AG04450 (cell line): Measurements from ENCODE around the gene FBXL17. TPM values are rescaled to one million over a fixed set of nuclear protein-coding genes. Genes with fewer than 3 reads are reported as not detected.
A peak's percentile ranks its signal among the peaks of the same experiment; 100 is the strongest.

Source experiments
- CTCF ChIA-PET: fragments of 300-600, 350-600 bp; formaldehyde crosslinking; extraction: SDS; loops from one replicate; lab custom pipeline; 2022; ENCODE audit warnings: antibody characterized with exemption, inconsistent platforms; lab: Charles Lee
- POLR2A ChIA-PET: fragments of 350-600 bp; formaldehyde crosslinking; extraction: SDS; loops from one replicate; lab custom pipeline; 2021; ENCODE audit warnings: antibody characterized with exemption, inconsistent platforms; lab: Yijun Ruan, JAX
- DNase-seq: peaks from one replicate; pipeline ENCODE4 v3.0.0-alpha.2; 2011; ENCODE audit warnings: low read depth, low spot score
- H3K27ac ChIP-seq: one replicate; pipeline ENCODE4 v1.5.1; 2012; ENCODE audit warnings: low read depth, low read length, control low read depth
- H3K27me3 ChIP-seq: one replicate; pipeline ENCODE4 v1.6.0; 2012; ENCODE audit warnings: low read length; ENCODE audit not compliant: control insufficient read depth, insufficient read depth
- H3K4me3 ChIP-seq: 2 replicates; pipeline ENCODE4 v1.5.1; 2011; ENCODE audit warnings: mild to moderate bottlenecking, low read depth, low read length, control low read depth
- H3K9me3 ChIP-seq: 2 replicates; pipeline ENCODE4 v1.5.1; 2012; ENCODE audit warnings: low read length; ENCODE audit not compliant: control insufficient read depth, insufficient read depth
- CTCF ChIP-seq: IDR thresholded peaks from 2 replicates; pipeline ENCODE4 v1.5.1; 2011; ENCODE audit warnings: low read depth, low read length, control low read depth, inconsistent platforms
- polyA plus RNA-seq: library from polyadenylated mRNA; depleted of rRNA; stranded (reverse); fragments of >200 nt; gene quantifications from 2 replicates; pipeline ENCODE4 v1.2.3, GENCODE V29; 2011

Gene FBXL17
- polyA plus RNA-seq, 1 experiment = 9.4 TPM

- TF ChIP-seq CTCF = no peak
- ChIA-PET POLR2A (no interaction called here), CTCF (interaction anchor here (0.6 to 1.6 kb wide), 2 partner anchors 78 to 472 kb away, joined by 3 read pairs; no protein-coding TSS in a partner anchor)
- H3K27me3 ChIP-seq = no peaks in the 10 kb centered on the region
- H3K9me3 ChIP-seq = no peaks in the 10 kb centered on the region
- no peak overlapping the region for H3K27ac ChIP-seq
- no peak overlapping the region for H3K4me3 ChIP-seq
- DNase-seq = no peak
Observed at GRCh38 chr5:107873877-107874276, 508.0 kb downstream of the FBXL17 start.

DNA sequence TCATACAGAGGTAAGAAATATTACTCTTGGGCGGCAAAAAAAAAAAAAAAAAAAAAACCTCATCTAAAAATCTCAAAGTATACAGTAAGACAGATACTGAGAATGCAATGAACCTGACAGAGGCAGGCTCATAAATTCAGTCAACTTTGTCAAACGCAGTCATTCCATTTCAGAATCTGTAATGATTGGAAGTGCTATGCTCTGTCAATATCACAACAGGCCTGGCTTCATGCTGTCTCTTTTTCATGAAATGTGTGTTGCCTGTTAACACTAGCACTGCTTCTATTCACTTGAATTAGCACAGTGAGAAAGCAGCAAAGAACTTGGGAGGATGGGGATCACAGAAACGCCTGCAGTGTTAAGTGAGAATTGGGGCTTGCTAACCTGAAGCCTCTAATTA is 510.9 kb downstream of the FBXL17 start:
- CTCF ChIA-PET = no interaction called here
- TF ChIP-seq CTCF = no peak

DNA sequence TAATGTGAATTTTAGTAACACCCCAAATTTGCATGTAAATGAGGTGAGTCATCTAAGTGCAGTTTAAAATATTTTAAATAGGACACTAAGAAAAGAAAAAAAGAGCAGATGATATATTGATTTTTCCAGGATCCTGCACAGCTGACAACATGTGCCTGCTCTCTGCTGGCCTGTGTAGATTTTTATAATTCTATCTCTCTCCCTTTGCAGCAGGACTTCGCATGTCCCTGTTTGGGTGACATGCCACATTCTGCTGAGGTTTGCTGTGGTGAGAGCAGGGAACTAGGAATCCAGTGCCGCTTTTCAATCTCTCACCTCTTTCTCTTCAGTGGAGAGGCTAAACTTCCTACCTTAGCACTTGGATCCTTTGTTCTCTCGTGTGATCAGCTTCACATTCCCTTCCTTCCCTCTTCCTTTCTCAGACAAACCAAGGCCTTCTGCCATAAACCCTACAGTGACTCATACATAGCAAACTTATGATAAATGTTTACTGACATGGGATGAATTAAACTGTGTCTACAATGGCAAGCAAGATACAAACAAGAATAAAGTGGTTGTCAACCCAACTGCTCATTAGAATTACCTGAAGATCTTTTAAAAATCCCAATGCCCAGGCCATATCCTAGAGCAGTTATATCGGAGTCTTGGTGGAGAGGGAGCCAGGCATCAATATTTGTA is 512.3 kb downstream of the FBXL17 start:
- peak; percentile 50 for DNase-seq
- peak overlapping the region; percentile 89 for H3K27ac ChIP-seq
- no peak overlapping the region for H3K4me3 ChIP-seq
- H3K27me3 ChIP-seq = no peaks in the 10 kb centered on the region
- no peaks in the 10 kb centered on the region for H3K9me3 ChIP-seq
- ChIA-PET POLR2A (no interaction called here), CTCF (no interaction called here)
- no peak for TF ChIP-seq CTCF

More for the DNA sequence above, 510.9 kb downstream of the FBXL17 start:
- no peak overlapping the region for H3K27ac ChIP-seq
- no peak overlapping the region for H3K4me3 ChIP-seq
- H3K9me3 ChIP-seq = no peaks in the 10 kb centered on the region
- no peak for DNase-seq
- POLR2A ChIA-PET = no interaction called here
- H3K27me3 ChIP-seq = no peaks in the 10 kb centered on the region

DNA sequence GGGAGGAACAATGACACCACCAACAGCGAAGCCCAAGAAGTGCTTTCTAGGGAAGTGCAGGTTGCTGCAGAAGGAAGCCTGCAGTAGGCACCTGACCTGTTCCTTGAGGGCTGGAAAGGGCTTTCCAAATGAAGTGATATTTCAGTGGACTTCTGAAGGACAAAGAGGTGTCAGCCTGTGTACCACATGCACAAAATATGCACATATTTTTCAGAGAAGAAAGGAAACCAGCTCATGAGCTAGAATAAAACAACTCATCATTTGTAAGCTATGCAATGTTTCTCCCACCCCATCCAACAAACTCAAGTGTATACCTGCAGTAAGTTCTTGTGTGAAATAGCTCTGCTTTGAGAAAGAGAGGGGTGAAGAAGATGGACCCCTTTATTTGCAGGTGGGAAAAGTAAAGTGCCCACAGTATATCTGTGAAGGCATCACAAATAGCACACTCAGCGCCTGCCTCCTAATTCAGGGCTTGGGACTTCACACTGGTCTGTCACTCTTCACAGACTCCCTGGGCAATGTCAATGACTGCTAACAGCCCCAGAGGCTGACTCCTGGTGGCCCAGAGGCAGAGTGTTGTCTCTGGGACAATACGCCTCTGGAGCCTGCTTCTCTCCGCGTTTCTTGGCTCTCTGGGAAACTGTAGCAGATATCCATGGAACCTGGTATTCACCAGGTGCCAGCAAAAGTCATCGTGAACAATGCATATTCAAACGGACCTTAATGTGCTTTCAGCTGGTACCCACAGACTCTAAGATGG is 513.1 kb downstream of the FBXL17 start:
- POLR2A ChIA-PET = no interaction called here
- CTCF ChIA-PET = no interaction called here

More for the DNA sequence above, 513.1 kb downstream of the FBXL17 start:
- Histone ChIP-seq H3K27ac (no peak overlapping the region), H3K4me3 (no peak overlapping the region), H3K9me3 (no peaks in the 10 kb centered on the region), H3K27me3 (no peaks in the 10 kb centered on the region)
- TF ChIP-seq CTCF = no peak
- no peak for DNase-seq
